Parathyroid adenoma (tissue), 2 donors: ENCODE results near the gene TRPM1.

Experiments
- H2AFZ ChIP-seq: fragments of 300-600 bp; sonication (generic); one replicate; pipeline ENCODE4 v1.7.0; 2017; ENCODE audit warnings: antibody characterized with exemption, mild to moderate bottlenecking
- H3K27ac ChIP-seq: fragments of 300-600 bp; sonication (generic); one replicate; pipeline ENCODE4 v1.7.0; 2017
- H3K27me3 ChIP-seq: fragments of 300-600 bp; sonication (generic); one replicate; pipeline ENCODE4 v1.7.0; 2017; ENCODE audit warnings: low read length; ENCODE audit not compliant: control insufficient read depth, insufficient read depth
- H3K36me3 ChIP-seq: fragments of 300-600 bp; sonication (generic); one replicate; pipeline ENCODE4 v1.7.0; 2017; ENCODE audit warnings: low read length; ENCODE audit not compliant: control insufficient read depth, insufficient read depth
- H3K4me1 ChIP-seq: fragments of 300-600 bp; sonication (generic); one replicate; pipeline ENCODE4 v1.7.0; 2017; ENCODE audit warnings: control low read depth
- H3K4me2 ChIP-seq: fragments of 300-600 bp; sonication (generic); one replicate; pipeline ENCODE4 v1.7.0; 2017; ENCODE audit warnings: low read length
- H3K4me3 ChIP-seq: fragments of 300-600 bp; sonication (generic); one replicate; pipeline ENCODE4 v1.7.0; 2017; ENCODE audit warnings: low read depth, low read length
- H3K79me2 ChIP-seq: fragments of 300-600 bp; sonication (generic); one replicate; pipeline ENCODE4 v1.7.0; 2017; ENCODE audit warnings: control low read depth
- H3K9ac ChIP-seq: fragments of 300-600 bp; sonication (generic); one replicate; pipeline ENCODE4 v1.7.0; 2017; ENCODE audit warnings: mild to moderate bottlenecking
- H3K9me3 ChIP-seq: fragments of 300-600 bp; sonication (generic); one replicate; pipeline ENCODE4 v1.7.0; 2017; ENCODE audit warnings: low read length; ENCODE audit not compliant: control insufficient read depth
- TF ChIP-seq, protein P1 (sequence below): fragments of 300-600 bp; sonication (generic); IDR thresholded peaks from one replicate; pipeline ENCODE4 v1.7.0; 2017; ENCODE audit warnings: antibody characterized with exemption, mild to moderate bottlenecking
- donor health status: primary hyperparathyroidism.

TRPM1 gene

GRCh38 chr15:31047437-31047836 lies 54.1 kb downstream of the TRPM1 start:
- no peaks in the 10 kb centered on the region for H3K27me3 ChIP-seq
- H3K36me3 ChIP-seq, result no peaks in the 10 kb centered on the region
- no peaks in the 10 kb centered on the region for H3K79me2 ChIP-seq
- no peak overlapping the region for H3K4me2 ChIP-seq
- no peak overlapping the region for H3K27ac ChIP-seq
- TF ChIP-seq, protein P1, sequence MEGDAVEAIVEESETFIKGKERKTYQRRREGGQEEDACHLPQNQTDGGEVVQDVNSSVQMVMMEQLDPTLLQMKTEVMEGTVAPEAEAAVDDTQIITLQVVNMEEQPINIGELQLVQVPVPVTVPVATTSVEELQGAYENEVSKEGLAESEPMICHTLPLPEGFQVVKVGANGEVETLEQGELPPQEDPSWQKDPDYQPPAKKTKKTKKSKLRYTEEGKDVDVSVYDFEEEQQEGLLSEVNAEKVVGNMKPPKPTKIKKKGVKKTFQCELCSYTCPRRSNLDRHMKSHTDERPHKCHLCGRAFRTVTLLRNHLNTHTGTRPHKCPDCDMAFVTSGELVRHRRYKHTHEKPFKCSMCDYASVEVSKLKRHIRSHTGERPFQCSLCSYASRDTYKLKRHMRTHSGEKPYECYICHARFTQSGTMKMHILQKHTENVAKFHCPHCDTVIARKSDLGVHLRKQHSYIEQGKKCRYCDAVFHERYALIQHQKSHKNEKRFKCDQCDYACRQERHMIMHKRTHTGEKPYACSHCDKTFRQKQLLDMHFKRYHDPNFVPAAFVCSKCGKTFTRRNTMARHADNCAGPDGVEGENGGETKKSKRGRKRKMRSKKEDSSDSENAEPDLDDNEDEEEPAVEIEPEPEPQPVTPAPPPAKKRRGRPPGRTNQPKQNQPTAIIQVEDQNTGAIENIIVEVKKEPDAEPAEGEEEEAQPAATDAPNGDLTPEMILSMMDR, result no peak
- no peak overlapping the region for H3K9ac ChIP-seq
- peaks cover 3% of the 10 kb centered on the region for H3K4me1 ChIP-seq
- no peak overlapping the region for H3K4me3 ChIP-seq
- no peaks in the 10 kb centered on the region for H3K9me3 ChIP-seq
- H2AFZ ChIP-seq, result no peak overlapping the region

DNA sequence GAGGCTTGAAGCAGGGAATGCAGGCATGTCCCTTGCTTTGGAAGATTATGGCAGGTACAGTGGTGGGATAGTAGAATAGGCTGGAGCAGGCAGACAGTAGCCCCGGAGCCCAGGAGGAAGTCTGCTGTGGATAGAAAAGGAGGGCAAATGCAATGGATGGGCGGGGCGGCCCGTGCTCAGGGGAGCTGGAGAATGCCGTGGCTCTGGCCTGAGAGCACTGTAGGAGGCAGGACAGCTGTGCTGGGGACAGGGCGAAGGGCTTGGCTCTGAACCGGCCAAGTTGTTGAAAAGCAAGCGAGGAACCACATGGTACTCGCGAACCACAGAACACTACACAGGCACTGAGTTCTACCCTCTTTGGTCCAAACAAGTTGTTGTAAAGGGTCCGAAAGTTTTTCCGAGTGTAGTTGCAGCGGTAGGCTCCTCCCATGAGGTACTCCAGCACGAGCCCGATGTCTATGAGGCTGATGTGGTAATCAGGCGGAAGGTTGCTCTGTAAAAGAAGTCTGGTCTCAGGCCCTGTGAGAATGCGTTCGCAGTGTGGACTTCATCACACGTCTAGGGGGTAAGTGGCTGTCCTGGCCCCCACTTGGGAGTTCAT lies 54.7 kb downstream of the TRPM1 start:
- Histone ChIP-seq H3K4me1 (peaks cover 3% of the 10 kb centered on the region), H3K79me2 (no peaks in the 10 kb centered on the region), H3K9ac (no peak overlapping the region), H3K9me3 (no peaks in the 10 kb centered on the region), H3K4me2 (no peak overlapping the region), H3K4me3 (no peak overlapping the region), H3K27me3 (no peaks in the 10 kb centered on the region), H3K36me3 (no peaks in the 10 kb centered on the region), H3K27ac (no peak overlapping the region), H2AFZ (no peak overlapping the region)
- TF ChIP-seq, protein P1, result no peak

DNA sequence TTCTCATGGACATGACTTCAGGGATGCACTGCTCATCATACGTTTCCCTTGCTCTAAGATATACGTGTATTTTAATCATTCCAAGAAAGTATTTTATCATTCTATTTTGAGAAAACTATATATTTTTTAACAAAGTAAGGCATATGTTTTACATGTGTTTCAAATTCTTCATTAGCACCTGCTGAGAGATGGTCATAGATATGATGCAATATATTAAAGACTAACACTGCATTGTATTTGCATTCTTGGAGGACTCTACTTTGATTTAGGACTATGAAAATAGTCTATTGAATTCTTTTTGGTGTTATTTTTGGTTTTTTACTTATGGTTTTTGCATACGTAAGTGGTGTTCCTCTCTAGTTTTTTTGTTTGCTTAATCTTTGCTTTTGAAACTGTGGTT lies 55.9 kb downstream of the TRPM1 start:
- H3K27ac ChIP-seq, result no peak overlapping the region
- H3K9ac ChIP-seq, result no peak overlapping the region
- no peak overlapping the region for H3K4me2 ChIP-seq
- H3K9me3 ChIP-seq, result no peaks in the 10 kb centered on the region
- H3K79me2 ChIP-seq, result no peaks in the 10 kb centered on the region
- no peak overlapping the region for H2AFZ ChIP-seq
- no peaks in the 10 kb centered on the region for H3K36me3 ChIP-seq
- H3K4me1 ChIP-seq, result peaks cover 3% of the 10 kb centered on the region
- no peaks in the 10 kb centered on the region for H3K27me3 ChIP-seq
- TF ChIP-seq, protein P1, result no peak
- no peak overlapping the region for H3K4me3 ChIP-seq

DNA sequence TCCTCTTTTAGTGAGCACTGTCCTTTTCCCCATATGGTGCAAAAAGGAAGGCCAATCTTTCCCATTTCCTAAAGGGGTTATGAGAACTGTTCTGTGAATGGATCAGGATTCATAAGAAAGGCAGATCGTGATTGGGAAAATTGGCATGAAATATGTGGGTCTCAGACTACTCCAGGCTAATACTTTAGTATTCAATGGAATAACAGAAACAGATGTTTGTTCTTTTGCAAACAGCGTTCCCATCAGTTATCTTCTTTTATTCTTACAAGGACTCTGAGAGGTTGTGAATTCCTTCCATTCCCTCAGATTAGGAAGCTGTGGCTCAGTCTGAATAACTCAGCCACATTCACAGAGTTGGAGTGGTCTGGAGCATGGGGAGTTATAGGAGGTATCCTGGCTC lies 58.8 kb downstream of the TRPM1 start:
- no peak overlapping the region for H3K27ac ChIP-seq
- no peak overlapping the region for H3K4me3 ChIP-seq
- H3K36me3 ChIP-seq, result no peaks in the 10 kb centered on the region
- no peaks in the 10 kb centered on the region for H3K27me3 ChIP-seq
- TF ChIP-seq, protein P1, result no peak
- H3K9ac ChIP-seq, result no peak overlapping the region
- no peak overlapping the region for H3K4me2 ChIP-seq
- no peaks in the 10 kb centered on the region for H3K9me3 ChIP-seq
- H3K4me1 ChIP-seq, result no peaks in the 10 kb centered on the region
- no peak overlapping the region for H2AFZ ChIP-seq
- H3K79me2 ChIP-seq, result no peaks in the 10 kb centered on the region

DNA sequence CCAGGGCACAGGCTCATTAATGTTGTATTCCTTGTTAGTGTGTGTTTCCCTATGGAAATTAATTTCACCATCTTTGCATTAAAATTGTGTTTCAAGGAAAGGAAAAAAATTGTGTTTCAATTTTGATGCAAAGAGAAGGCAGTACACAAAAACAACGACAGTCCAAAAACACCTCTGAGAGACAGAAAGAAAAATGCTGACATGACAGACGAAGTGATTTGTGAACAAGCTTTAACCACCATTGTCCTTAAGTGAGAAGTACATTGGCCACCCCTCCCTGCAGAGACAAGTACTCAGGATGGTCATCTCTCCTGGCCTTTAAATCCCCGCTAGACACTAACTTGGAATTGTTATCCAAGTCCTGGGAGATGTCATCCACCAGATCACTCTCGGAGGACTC lies 59.9 kb downstream of the TRPM1 start:
- Histone ChIP-seq H3K27me3 (no peaks in the 10 kb centered on the region), H3K4me3 (no peak overlapping the region), H3K4me2 (no peak overlapping the region), H3K9me3 (no peaks in the 10 kb centered on the region), H3K9ac (no peak overlapping the region), H2AFZ (no peak overlapping the region), H3K4me1 (no peaks in the 10 kb centered on the region), H3K79me2 (no peaks in the 10 kb centered on the region), H3K36me3 (no peaks in the 10 kb centered on the region), H3K27ac (no peak overlapping the region)
- TF ChIP-seq, protein P1, result no peak
